H54 (cell line): ENCODE results near the gene C3orf18.

ENCODE experiments used
- DNase-seq: peaks from one replicate; pipeline ENCODE4 v3.0.0; 2011; ENCODE audit warnings: low spot score, mixed read lengths; ENCODE audit not compliant: insufficient read length
- FAIRE-seq: peaks from 3 replicates; lab custom pipeline; 2011; peaks lifted over from hg19 to GRCh38; lab: Jason Lieb, UNC
- POLR2A ChIP-seq: IDR thresholded peaks from 2 replicates; pipeline ENCODE4 v1.6.1; 2011; ENCODE audit warnings: low read depth, mild to moderate bottlenecking, low read length

The C3orf18 gene

GRCh38 chr3:50539356-50540286 lies 27.9 kb downstream of the C3orf18 start:
- FAIRE-seq = no peak
- DNase-seq = no peak
- TF ChIP-seq POLR2A = no peak

GRCh38 chr3:50537421-50538129 lies 30.0 kb downstream of the C3orf18 start:
- DNase-seq (no peak), FAIRE-seq (no peak)
- TF ChIP-seq POLR2A = no peak

- no peak for TF ChIP-seq POLR2A
- FAIRE-seq (no peak), DNase-seq (no peak)
These were observed 30.9 kb downstream of the C3orf18 start for GRCh38 chr3:50536471-50537180.

DNA sequence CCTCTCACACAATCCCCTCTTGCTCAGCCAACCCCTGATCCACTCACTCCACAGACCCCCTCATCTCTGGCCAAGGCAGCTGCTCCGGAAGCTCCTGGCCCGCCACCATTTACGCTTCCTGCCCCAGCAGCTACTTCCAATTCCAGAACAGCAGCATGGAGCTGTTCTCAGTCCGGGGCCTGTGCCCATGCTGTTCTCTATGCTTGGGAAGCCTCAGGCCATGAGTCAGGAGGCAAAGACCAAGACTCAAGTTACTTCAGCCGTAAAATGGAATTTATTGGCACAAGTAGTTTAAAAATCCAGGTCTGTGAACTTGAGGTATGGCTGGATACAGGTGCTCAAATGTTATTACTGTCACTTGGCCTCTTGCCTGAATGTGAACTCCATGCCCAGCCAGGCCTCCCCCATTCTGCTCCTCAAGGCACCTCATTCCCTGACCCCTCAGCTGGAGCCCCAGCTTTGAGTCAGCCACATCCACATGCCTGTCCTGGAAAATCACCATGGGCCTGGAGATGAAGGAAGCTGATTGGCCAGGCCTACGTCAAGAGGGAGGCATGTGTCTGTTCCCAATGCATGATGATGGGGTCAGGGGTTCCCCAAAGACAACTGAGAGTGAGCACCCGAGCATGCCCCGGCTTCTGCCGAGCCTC lies 32.7 kb downstream of the C3orf18 start:
- FAIRE-seq = no peak
- no peak for TF ChIP-seq POLR2A
- no peak for DNase-seq

GRCh38 chr3:50533807-50534461 lies 33.6 kb downstream of the C3orf18 start:
- DNase-seq = no peak
- no peak for TF ChIP-seq POLR2A
- no peak for FAIRE-seq

GRCh38 chr3:50533316-50533715 lies 34.2 kb downstream of the C3orf18 start:
- FAIRE-seq = no peak
- DNase-seq = no peak
- no peak for TF ChIP-seq POLR2A

GRCh38 chr3:50532062-50532705 lies 35.4 kb downstream of the C3orf18 start:
- DNase-seq (no peak), FAIRE-seq (no peak)
- no peak for TF ChIP-seq POLR2A

- TF ChIP-seq POLR2A = no peak
- DNase-seq (peak; percentile 73), FAIRE-seq (no peak)
These were observed 36.3 kb downstream of the C3orf18 start for GRCh38 chr3:50531201-50531600.

- FAIRE-seq = no peak
- no peak for TF ChIP-seq POLR2A
These were observed 37.3 kb downstream of the C3orf18 start for GRCh38 chr3:50530001-50530970.

DNA sequence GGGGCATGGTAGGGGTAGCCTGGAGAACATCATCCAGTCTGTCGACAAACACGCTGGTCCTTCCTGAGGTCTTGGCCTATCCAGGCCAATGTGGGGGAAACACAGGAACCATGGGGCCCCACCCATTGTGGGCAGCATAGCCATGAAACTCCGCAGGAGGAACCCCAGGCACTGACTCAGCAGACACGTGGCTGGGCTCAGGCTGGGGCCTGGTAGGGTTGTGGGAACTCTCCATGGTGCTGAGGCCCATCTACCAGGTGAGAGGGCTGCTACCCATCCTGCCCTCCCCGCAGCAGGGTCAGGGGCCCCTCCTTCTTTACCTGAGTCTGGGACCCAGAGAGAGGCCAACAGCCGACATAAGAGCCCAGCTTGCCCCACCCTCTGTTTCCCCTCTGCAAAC lies 41.6 kb downstream of the C3orf18 start:
- DNase-seq (peak; percentile 99), FAIRE-seq (peak; percentile 41)
- no peak for TF ChIP-seq POLR2A

More at GRCh38 chr3:50530001-50530970, 37.3 kb downstream of the C3orf18 start:
- DNase-seq = no peak

DNA sequence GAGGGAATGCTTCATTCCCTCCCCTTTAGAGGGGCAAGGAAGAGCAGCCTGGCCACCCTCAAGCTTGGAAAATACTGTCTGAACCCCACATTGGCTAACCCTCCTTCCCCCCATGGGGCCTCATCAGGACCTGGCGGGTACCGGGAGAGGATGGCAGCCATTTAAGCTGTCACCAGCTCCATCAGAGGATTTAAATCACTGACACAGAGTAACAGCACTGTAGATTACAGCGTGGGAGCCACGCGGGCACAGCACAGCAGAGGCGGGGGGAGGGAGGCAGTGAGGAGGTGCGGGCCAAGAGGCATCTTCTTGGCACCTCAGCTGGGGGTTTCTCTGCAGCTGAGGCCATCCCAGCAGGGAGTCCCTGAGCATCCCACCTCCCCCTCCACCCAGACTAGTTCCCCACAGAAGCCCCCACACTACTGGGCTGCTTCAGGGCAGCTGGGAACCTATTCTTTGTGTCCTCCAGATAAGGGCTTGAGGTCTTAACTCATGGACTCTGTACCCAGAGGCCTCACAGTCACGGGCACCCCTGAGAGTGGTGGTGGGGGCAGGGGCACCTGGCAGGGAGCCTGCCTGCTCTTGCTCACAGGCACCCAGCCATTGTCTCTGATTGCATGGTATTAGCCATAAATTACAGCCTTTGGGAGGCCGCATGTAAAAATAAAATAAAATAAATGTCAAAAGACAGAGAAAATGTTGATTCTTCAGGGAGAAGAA lies 42.2 kb downstream of the C3orf18 start:
- TF ChIP-seq POLR2A = no peak
- FAIRE-seq = no peak
- DNase-seq = no peak

- no peak for DNase-seq
- no peak for TF ChIP-seq POLR2A
- FAIRE-seq = no peak
These were observed 42.8 kb downstream of the C3orf18 start for GRCh38 chr3:50524746-50525145.
